Thyroid gland (tissue), 4 donors: ENCODE measurements around the gene GFER. TPM values are rescaled to one million over a fixed set of nuclear protein-coding genes. Genes with fewer than 3 reads are reported as not detected.
"Not testable (repeated sequence)": the region's sequence is repeated elsewhere in the genome, so short reads cannot be mapped to it uniquely, and the experiment has no call there.

Experiments
- DNase-seq, 2 donors: peaks; one replicate each; pipeline ENCODE4 v3.0.0-alpha.2; 2019
- H3K27ac ChIP-seq, 3 donors: fragments of 200-600 bp; sonication (generic); 1 replicate in 2 of 3; 2 replicates in 1 of 3; pipeline ENCODE4 v1.5.1; 2016 to 2019; ENCODE audit warnings: mild to moderate bottlenecking in 1 of 3, moderate library complexity in 1 of 3
- H3K27me3 ChIP-seq: fragments of 200-600 bp; sonication (generic); one replicate; pipeline ENCODE4 v1.5.1; 2019
- H3K36me3 ChIP-seq, 2 donors: fragments of 200-600 bp; sonication (generic); one replicate each; pipeline ENCODE4 v1.5.1; 2016 to 2019
- H3K4me1 ChIP-seq, 2 donors: fragments of 200-600 bp; sonication (generic); one replicate each; pipeline ENCODE4 v1.5.1; 2017 to 2019
- H3K4me3 ChIP-seq, 3 donors: fragments of 200-600 bp; sonication (generic); replicated peaks in 1 of 3; 1 replicate in 2 of 3; 2 replicates in 1 of 3; pipeline ENCODE4 v1.5.1; 2016; ENCODE audit warnings: mild to moderate bottlenecking in 1 of 3
- H3K9me3 ChIP-seq: fragments of 200-600 bp; sonication (generic); one replicate; pipeline ENCODE4 v1.5.1; 2017
- POLR2A ChIP-seq, 2 donors: fragments of 450-650 bp; IDR thresholded peaks; one replicate each; pipeline ENCODE4 v1.6.1; 2017; ENCODE audit warnings: antibody characterized with exemption in 2 of 2, mild to moderate bottlenecking in 2 of 2, moderate library complexity in 1 of 2
- WGBS, 2 donors: methylation state at CpG; one replicate each; pipeline ENCODE4 v1.1.5; 2017; 5-methylcytosine and 5-hydroxymethylcytosine counted together
- intact Hi-C: fragments of 100-400 bp; cut with DNase I; formaldehyde crosslinking; loops from one replicate; pipeline ENCODE4 v1.15.1; 2023
- total RNA-seq, 4 donors: library from RNA; depleted of rRNA; stranded (reverse); fragments of >200 nt; gene quantifications; one replicate each; pipeline ENCODE4 v1.2.3, GENCODE V29; 2016
- TF ChIP-seq, protein P1 (sequence below), 6 experiments: fragments of 200-600 bp in 3 of 6; fragments of 450-650 bp in 3 of 6; sonication (generic) in 3 of 6; IDR thresholded peaks; one replicate each; pipeline ENCODE4 v1.5.1; 2016 to 2019; ENCODE audit warnings: antibody characterized with exemption in 6 of 6, mild to moderate bottlenecking in 2 of 6, inconsistent platforms in 1 of 6, moderate library complexity in 1 of 6

Gene GFER
- 10 to 100 TPM in 3 of 4 donors, 1 to 10 TPM in 1; 7.8 to 37.2 (median 22.3) TPM for total RNA-seq

DNA sequence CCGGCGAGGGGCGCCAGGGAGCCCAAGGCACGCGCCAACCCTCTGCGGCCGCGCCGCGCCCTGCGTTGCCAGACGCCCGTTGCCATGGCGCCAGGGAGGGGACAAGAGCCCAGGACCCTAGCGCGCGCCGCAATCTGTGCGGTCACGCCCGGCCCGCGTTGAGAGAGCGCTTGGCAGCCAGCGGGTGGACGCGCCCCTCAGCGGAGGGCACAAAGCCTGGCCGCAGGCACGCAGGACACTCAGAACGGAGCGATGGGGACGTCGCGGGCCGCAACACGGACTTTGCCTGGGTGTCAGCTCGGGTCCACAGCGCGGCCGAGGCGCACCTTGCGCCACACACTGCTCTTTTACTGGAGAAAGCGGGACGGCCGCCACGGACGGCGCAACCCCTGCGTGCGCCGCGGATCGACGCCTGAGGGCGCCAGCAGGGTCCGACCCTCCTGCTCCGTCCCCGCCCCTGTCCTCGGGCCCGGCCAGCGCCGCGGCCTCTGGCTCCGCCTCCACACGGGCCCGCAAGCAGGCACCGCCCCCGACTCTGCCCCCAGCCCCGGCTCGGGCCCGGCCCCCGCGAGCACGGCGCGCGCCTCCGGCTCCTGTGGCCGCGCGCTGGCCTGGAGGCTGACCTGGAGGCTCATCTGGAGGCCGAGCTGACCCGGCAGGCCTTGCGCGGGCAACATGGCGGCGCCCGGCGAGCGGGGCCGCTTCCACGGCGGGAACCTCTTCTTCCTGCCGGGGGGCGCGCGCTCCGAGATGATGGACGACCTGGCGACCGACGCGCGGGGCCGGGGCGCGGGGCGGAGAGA is at the start of gene GFER:
GFER (plus strand) TSS at position 650 of the 803 bp plus-strand sequence; CDS start at position 676, 26 bp downstream.
- no peaks in the 10 kb centered on the region for H3K9me3 ChIP-seq
- peaks cover 12 to 13% of the 10 kb centered on the region in 2 donors for H3K36me3 ChIP-seq
- H3K27me3 ChIP-seq, result peaks cover 7% of the 10 kb centered on the region
- peak within 1 kb of the TSS; percentile 46 to 85 (median 51) for H3K4me3 ChIP-seq
- H3K27ac ChIP-seq, result peak within 1 kb of the TSS in 2 of 3 donors; percentile 57 to 62
- DNase-seq, result peak; percentile 86 to 87
- WGBS, 2 donors, result no CpG with 5 or more reads among the region's 109 CpGs
- peaks cover 5 to 24% of the 10 kb centered on the region in 2 donors for H3K4me1 ChIP-seq
- TF ChIP-seq, protein P1, sequence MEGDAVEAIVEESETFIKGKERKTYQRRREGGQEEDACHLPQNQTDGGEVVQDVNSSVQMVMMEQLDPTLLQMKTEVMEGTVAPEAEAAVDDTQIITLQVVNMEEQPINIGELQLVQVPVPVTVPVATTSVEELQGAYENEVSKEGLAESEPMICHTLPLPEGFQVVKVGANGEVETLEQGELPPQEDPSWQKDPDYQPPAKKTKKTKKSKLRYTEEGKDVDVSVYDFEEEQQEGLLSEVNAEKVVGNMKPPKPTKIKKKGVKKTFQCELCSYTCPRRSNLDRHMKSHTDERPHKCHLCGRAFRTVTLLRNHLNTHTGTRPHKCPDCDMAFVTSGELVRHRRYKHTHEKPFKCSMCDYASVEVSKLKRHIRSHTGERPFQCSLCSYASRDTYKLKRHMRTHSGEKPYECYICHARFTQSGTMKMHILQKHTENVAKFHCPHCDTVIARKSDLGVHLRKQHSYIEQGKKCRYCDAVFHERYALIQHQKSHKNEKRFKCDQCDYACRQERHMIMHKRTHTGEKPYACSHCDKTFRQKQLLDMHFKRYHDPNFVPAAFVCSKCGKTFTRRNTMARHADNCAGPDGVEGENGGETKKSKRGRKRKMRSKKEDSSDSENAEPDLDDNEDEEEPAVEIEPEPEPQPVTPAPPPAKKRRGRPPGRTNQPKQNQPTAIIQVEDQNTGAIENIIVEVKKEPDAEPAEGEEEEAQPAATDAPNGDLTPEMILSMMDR (IDR thresholded peaks at IDR 0.05), result peak in 3 of 6 experiments; percentile 17 to 42 (median 32)
- peak in 1 of 2 donors; percentile 54 for TF ChIP-seq POLR2A (IDR thresholded peaks at IDR 0.05)
- intact Hi-C loops, result no loop called here

DNA sequence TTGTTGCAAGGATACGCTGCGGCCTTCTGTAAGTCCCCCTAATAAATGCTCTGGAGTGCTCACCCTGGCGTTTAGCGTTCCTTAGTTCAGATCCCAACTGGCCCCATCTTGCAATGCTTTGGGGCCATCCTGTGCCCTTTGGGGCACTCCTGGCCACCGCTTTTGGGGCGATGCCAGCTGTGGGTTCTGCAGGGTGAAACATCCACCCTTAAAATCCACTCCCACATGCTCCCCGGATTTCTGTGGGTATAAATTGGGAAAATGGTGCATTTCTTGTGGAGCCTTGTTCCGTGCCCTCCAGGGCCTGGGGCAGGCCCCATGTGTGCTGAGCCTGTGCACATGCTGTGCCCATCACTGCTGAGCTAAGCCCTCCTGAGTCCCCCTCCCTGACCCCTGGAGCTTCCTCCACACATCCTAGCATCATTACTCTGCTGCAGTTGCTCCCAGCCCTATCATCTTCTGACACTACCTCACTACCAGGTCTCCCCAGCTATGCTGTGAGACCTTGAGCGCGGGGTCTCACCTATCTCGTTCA is 47.0 kb upstream of the GFER start:
- TF ChIP-seq, protein P1 (IDR thresholded peaks at IDR 0.05), result no peak
- TF ChIP-seq POLR2A (IDR thresholded peaks at IDR 0.05), result no peak
- peaks cover 0 to 7% of the 10 kb centered on the region in 2 donors for H3K36me3 ChIP-seq
- no peak overlapping the region for H3K27ac ChIP-seq
- H3K4me1 ChIP-seq, result peaks cover 0 to 7% of the 10 kb centered on the region in 2 donors
- intact Hi-C loops, result no loop called here
- H3K4me3 ChIP-seq, result no peak overlapping the region
- DNase-seq, result no peak
- H3K9me3 ChIP-seq, result no peaks in the 10 kb centered on the region
- WGBS, 2 donors, result 91 to 94% methylated on average over 11 of the region's 11 CpGs
- no peaks in the 10 kb centered on the region for H3K27me3 ChIP-seq

DNA sequence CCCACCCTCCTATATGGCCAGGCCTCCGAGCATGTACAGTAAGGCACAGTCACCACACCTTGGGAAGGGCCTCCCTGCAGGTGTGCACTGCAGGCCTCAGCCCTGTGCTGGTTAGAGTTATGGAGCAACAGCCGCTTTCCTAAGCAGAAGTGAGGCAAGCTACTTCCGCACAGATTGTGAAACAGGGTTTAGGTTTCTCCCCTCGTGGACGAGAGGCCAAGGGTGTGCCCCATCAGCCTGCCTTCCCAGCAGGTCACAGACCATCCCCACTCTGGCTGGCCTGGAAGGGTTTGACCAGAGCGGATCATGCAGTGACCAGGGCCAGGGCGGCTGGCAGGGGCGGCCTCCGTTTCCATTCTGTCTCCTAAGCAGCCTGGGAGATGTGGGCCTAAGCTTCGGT is 45.7 kb upstream of the GFER start:
- Histone ChIP-seq H3K4me1 (peaks cover 8 to 15% of the 10 kb centered on the region in 2 donors), H3K36me3 (peaks cover 0 to 7% of the 10 kb centered on the region in 2 donors), H3K9me3 (no peaks in the 10 kb centered on the region), H3K27me3 (no peaks in the 10 kb centered on the region), H3K4me3 (no peak overlapping the region), H3K27ac (no peak overlapping the region)
- TF ChIP-seq POLR2A (IDR thresholded peaks at IDR 0.05), result no peak
- TF ChIP-seq, protein P1 (IDR thresholded peaks at IDR 0.05), result no peak
- intact Hi-C loops, result no loop called here
- WGBS, 2 donors, result 95 to 99% methylated on average over 10 of the region's 10 CpGs
- DNase-seq, result no peak

DNA sequence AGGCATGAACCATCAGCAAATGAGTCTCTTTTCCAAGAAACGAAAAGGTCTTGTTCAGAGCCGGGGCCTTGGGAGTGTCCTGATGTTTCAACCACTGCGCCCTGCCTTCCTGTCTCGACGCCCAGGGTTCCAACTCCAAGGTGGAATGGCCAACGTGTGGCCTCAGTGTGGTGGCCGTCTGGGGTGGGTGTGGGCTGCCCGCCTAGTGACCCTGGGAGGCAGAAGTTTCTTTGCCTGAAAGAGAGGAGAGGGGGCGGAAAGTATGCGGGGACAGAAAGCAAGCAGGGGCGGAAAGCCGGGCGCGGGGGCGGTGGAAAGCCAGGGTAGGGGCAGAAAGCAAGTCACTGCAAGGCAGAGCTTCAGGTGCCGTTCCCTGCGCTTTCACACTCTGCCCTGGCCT is 45.1 kb upstream of the GFER start:
- Histone ChIP-seq H3K27ac (no peak overlapping the region), H3K4me3 (no peak overlapping the region), H3K36me3 (peaks cover 0 to 7% of the 10 kb centered on the region in 2 donors), H3K27me3 (no peaks in the 10 kb centered on the region), H3K9me3 (no peaks in the 10 kb centered on the region), H3K4me1 (peaks cover 8 to 20% of the 10 kb centered on the region in 2 donors)
- DNase-seq, result no peak
- intact Hi-C loops, result no loop called here
- WGBS, 2 donors, result 90 to 95% methylated on average over 16 to 17 of the region's 17 CpGs
- TF ChIP-seq POLR2A (IDR thresholded peaks at IDR 0.05), result no peak
- TF ChIP-seq, protein P1 (IDR thresholded peaks at IDR 0.05), result no peak

DNA sequence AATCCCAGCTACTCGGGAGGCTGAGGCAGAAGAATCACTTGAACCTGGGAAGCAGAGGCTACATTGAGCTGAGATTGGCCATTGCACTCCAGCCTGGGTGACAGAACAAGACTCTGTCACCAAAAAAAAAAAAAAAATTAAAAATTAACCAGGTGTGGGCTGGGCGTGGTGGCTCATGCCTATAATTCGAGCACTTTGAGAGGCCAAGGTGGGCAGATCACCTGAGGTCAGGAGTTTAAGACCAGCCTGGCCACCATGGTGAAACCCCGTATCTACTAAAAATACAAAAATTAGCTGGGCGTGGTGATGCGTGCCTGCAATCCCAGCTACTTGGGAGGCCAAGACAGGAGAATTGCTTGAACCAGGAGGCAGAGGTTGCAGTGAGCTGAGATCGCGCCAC is 44.2 kb upstream of the GFER start:
- 95 to 97% methylated on average over 8 of the region's 8 CpGs for WGBS, 2 donors
- H3K36me3 ChIP-seq, DNase-seq, H3K27me3 ChIP-seq, H3K9me3 ChIP-seq, H3K4me3 ChIP-seq, H3K27ac ChIP-seq, intact Hi-C loops: not testable (repeated sequence)
- peaks cover 8 to 20% of the 10 kb centered on the region in 2 donors for H3K4me1 ChIP-seq
